ENCODE measurements around the gene FUT6.

- TF ChIP-seq CTCF (IDR thresholded peaks at IDR 0.05), result no peak
- TF ChIP-seq POLR2A (IDR thresholded peaks at IDR 0.05), result no peak
These were observed 24.7 kb downstream of the FUT6 start for GRCh38 chr19:5814852-5815246.

Measured in thyroid gland (tissue), 4 donors.